Nucleus accumbens (tissue), 56 donors: ENCODE data around the gene MEIS3.
"Not testable (repeated sequence)": the region's sequence is repeated elsewhere in the genome, so short reads cannot be mapped to it uniquely, and the experiment has no call there.

Source experiments
- DNase-seq, 56 donors: peaks; one replicate each; lab custom pipeline; 2025; lab: John Stamatoyannopoulos, UW

Gene MEIS3

GRCh38 chr19:47417746-47418691 lies 1.3 kb downstream of the MEIS3 start:
- peak in 2 of 56 donors; percentile 6 to 10 for DNase-seq

GRCh38 chr19:47417107-47417745 lies 2.1 kb downstream of the MEIS3 start:
- no peak for DNase-seq

GRCh38 chr19:47416643-47416985 lies 2.7 kb downstream of the MEIS3 start:
- no peak for DNase-seq

GRCh38 chr19:47415953-47416642 lies 3.2 kb downstream of the MEIS3 start:
- no peak for DNase-seq

- DNase-seq: peak in 1 of 56 donors; percentile 4
These were observed 4.9 kb downstream of the MEIS3 start for GRCh38 chr19:47414469-47414868.

GRCh38 chr19:47413941-47414340 lies 5.4 kb downstream of the MEIS3 start:
- no peak for DNase-seq

GRCh38 chr19:47411696-47412095 lies 7.6 kb downstream of the MEIS3 start:
- not testable (repeated sequence) for DNase-seq

GRCh38 chr19:47411101-47411500 lies 8.2 kb downstream of the MEIS3 start:
- no peak for DNase-seq

GRCh38 chr19:47408156-47408938 lies 11.0 kb downstream of the MEIS3 start:
- DNase-seq: no peak

- no peak for DNase-seq
These were observed 11.9 kb downstream of the MEIS3 start for GRCh38 chr19:47407417-47407774.

GRCh38 chr19:47406711-47407416 lies 12.5 kb downstream of the MEIS3 start:
- no peak for DNase-seq

GRCh38 chr19:47405854-47406417 lies 13.4 kb downstream of the MEIS3 start:
- no peak for DNase-seq

- no peak for DNase-seq
These were observed 14.2 kb downstream of the MEIS3 start for GRCh38 chr19:47405197-47405550.

GRCh38 chr19:47404334-47405196 lies 14.8 kb downstream of the MEIS3 start:
- DNase-seq: no peak

- DNase-seq: no peak
These were observed 16.8 kb downstream of the MEIS3 start for GRCh38 chr19:47402504-47402903.

GRCh38 chr19:47398707-47399597 lies 20.4 kb downstream of the MEIS3 start:
- no peak for DNase-seq

GRCh38 chr19:47391510-47392223 lies 27.7 kb downstream of the MEIS3 start:
- peak in 50 of 56 donors; percentile 1 to 84 (median 43) for DNase-seq
